ENCODE measurements around the gene LSM11. TPM values are rescaled to one million over a fixed set of nuclear protein-coding genes. Genes with fewer than 3 reads are reported as not detected.
A peak's percentile ranks its signal among the peaks of the same experiment; 100 is the strongest.

LSM11 gene
- polyA plus RNA-seq, 1 of the 3 experiments (the other 2 are of a cell fraction) = 0.95 TPM

GRCh38 chr5:157739388-157740228, 3.9 kb upstream of the LSM11 start:
- Histone ChIP-seq H2AFZ (ENCODE audit: low read depth) (no peak overlapping the region), H3K4me3 (ENCODE audit: low read depth in 2 of 2, low read length in 1 of 2) (no peak overlapping the region; a peak in 1 of 4 replicates), H3K9me3 (no peaks in the 10 kb centered on the region), H4K20me1 (ENCODE audit: insufficient read depth) (no peaks in the 10 kb centered on the region), H3F3A (replicated peaks; ENCODE audit: insufficient read depth) (peaks cover 6% of the 10 kb centered on the region), H3K27ac (ENCODE audit: low read depth in 2 of 2, low read length in 1 of 2) (no peak overlapping the region), H3K27me3 (ENCODE audit: insufficient read depth) (no peaks in the 10 kb centered on the region), H3K36me3 (replicated peaks in 1 of 2; ENCODE audit: control insufficient read depth in 1 of 2, insufficient read depth in 2 of 2, low read length in 1 of 2) (peaks cover 30 to 40% of the 10 kb centered on the region in 2 experiments), H3K4me1 (ENCODE audit: control insufficient read depth in 1 of 2, insufficient read depth in 2 of 2, low read depth in 1 of 2, low read length in 1 of 2) (peaks cover 0 to 5% of the 10 kb centered on the region in 2 experiments; a peak in 1 of 4 replicates), H3K9ac (no peak overlapping the region), H3K9me2 (no peaks in the 10 kb centered on the region), H3K4me2 (no peak overlapping the region), H3K79me2 (ENCODE audit: insufficient read depth) (peaks cover 6% of the 10 kb centered on the region; the same call in 1 of the 2 replicates)
- 87% methylated on average over 12 of the region's 12 CpGs for whole genome bisulfite sequencing (ENCODE audit: low lambda C conversion rate)
- TF ChIP-seq USF2 (IDR thresholded peaks at IDR 0.05; ENCODE audit: borderline replicate concordance, low read depth, low read length) = no peak
- no peak for TF ChIP-seq EP300 (IDR thresholded peaks at IDR 0.05; ENCODE audit: borderline replicate concordance in 1 of 2, low read depth in 1 of 2, low read length in 1 of 2)
- no peak for TF ChIP-seq SIN3A (IDR thresholded peaks at IDR 0.05; ENCODE audit: borderline replicate concordance, low read depth, low read length)
- TF ChIP-seq POLR2AphosphoS5 (IDR thresholded peaks at IDR 0.05; ENCODE audit: low read depth, low read length) = no peak
- CTCF ChIA-PET = interaction anchor here (1.1 to 1.8 kb wide), 2 partner anchors 8 to 22 kb away, joined by 3 to 4 read pairs; no protein-coding TSS in a partner anchor
- POLR2A ChIA-PET = no interaction called here
- no peak for DNase-seq

DNA sequence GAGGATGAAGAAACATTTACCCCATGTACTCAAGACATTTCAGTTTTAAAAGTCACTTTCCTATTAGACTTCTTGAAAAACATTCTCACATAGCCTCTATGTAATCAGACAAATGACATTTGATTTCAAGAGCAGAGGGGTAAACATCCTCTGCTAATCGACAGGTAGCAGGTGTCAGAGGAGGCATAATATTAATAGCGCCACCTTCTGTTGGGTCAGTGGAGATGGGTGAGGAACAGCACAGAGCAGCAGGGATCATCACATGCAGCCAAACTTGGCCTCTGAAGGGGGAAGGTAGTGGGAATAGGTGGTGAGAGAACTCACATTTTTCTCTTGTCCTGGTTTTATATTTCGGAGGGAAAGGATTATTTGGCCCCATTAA, 3.3 kb upstream of the LSM11 start:
- Histone ChIP-seq H3K4me3 (ENCODE audit: low read depth in 2 of 2, low read length in 1 of 2) (no peak overlapping the region; a peak in 1 of 4 replicates), H3K9me3 (no peaks in the 10 kb centered on the region), H3K27me3 (ENCODE audit: insufficient read depth) (no peaks in the 10 kb centered on the region), H3K4me1 (ENCODE audit: control insufficient read depth in 1 of 2, insufficient read depth in 2 of 2, low read depth in 1 of 2, low read length in 1 of 2) (peaks cover 0 to 11% of the 10 kb centered on the region in 2 experiments; a peak in 2 of 4 replicates), H3K9me2 (no peaks in the 10 kb centered on the region), H3K27ac (ENCODE audit: low read depth in 2 of 2, low read length in 1 of 2) (no peak overlapping the region), H3K36me3 (replicated peaks in 1 of 2; ENCODE audit: control insufficient read depth in 1 of 2, insufficient read depth in 2 of 2, low read length in 1 of 2) (peaks cover 30 to 38% of the 10 kb centered on the region in 2 experiments), H3K9ac (no peak overlapping the region), H3F3A (replicated peaks; ENCODE audit: insufficient read depth) (peaks cover 9% of the 10 kb centered on the region), H3K79me2 (ENCODE audit: insufficient read depth) (peaks cover 12% of the 10 kb centered on the region; the same call in 1 of the 2 replicates), H4K20me1 (ENCODE audit: insufficient read depth) (no peaks in the 10 kb centered on the region), H3K4me2 (no peak overlapping the region), H2AFZ (ENCODE audit: low read depth) (no peak overlapping the region)
- TF ChIP-seq EZH2phosphoT487 (IDR thresholded peaks at IDR 0.05; ENCODE audit: borderline replicate concordance, low read depth) (no peak), SIN3A (IDR thresholded peaks at IDR 0.05; ENCODE audit: borderline replicate concordance, low read depth, low read length) (no peak), SMC3 (IDR thresholded peaks at IDR 0.05; ENCODE audit: low read depth, low read length) (peak; percentile 21; the same call in 1 of the 2 replicates), YY1 (IDR thresholded peaks at IDR 0.05; ENCODE audit: low read depth) (no peak), JUND (IDR thresholded peaks at IDR 0.05) (no peak), RAD21 (IDR thresholded peaks at IDR 0.05; ENCODE audit: low read length) (0 out of 2 replicates have a peak, but pooled peaks have one; percentile 7), CTCF (IDR thresholded peaks at IDR 0.05) (peak; percentile 61)
- DNase-seq = peak; percentile 27
- CTCF ChIA-PET = interaction anchor here (1.4 kb wide), 1 partner anchor 71 kb away, joined by 3 read pairs; no protein-coding TSS in a partner anchor
- POLR2A ChIA-PET = no interaction called here
- 62% methylated on average over 3 of the region's 3 CpGs for WGBS (ENCODE audit: low lambda C conversion rate)
